Measurements from ENCODE around the gene AMZ1.
"Not testable (repeated sequence)": the region's sequence is repeated elsewhere in the genome, so short reads cannot be mapped to it uniquely, and the experiment has no call there.

Gene AMZ1

GRCh38 chr7:2737005-2737743 is 49.2 kb downstream of the AMZ1 start:
- not testable (repeated sequence) for H3K9me3 ChIP-seq (ENCODE audit: insufficient read depth, low read depth, low read length); H3K9ac ChIP-seq (ENCODE audit: low read depth, low read length); H3K4me3 ChIP-seq (ENCODE audit: low read length); H3K27ac ChIP-seq (ENCODE audit: low read length); H3K4me1 ChIP-seq (ENCODE audit: insufficient read depth, low read length); H3K27me3 ChIP-seq (ENCODE audit: insufficient read depth, low read length)
- H3K36me3 ChIP-seq (ENCODE audit: insufficient read depth, low read depth, low read length) = peaks cover 12% of the 10 kb centered on the region; the same call in 1 of the 2 replicates

GRCh38 chr7:2737771-2738540 is 50.0 kb downstream of the AMZ1 start:
- no peaks in the 10 kb centered on the region for H3K27me3 ChIP-seq (ENCODE audit: insufficient read depth, low read length)
- no peak overlapping the region for H3K4me3 ChIP-seq (ENCODE audit: low read length)
- no peaks in the 10 kb centered on the region for H3K9me3 ChIP-seq (ENCODE audit: insufficient read depth, low read depth, low read length)
- no peak overlapping the region for H3K27ac ChIP-seq (ENCODE audit: low read length)
- peaks cover 9% of the 10 kb centered on the region; the same call in 1 of the 2 replicates for H3K36me3 ChIP-seq (ENCODE audit: insufficient read depth, low read depth, low read length)
- no peak overlapping the region for H3K9ac ChIP-seq (ENCODE audit: low read depth, low read length)
- no peaks in the 10 kb centered on the region for H3K4me1 ChIP-seq (ENCODE audit: insufficient read depth, low read length)

DNA sequence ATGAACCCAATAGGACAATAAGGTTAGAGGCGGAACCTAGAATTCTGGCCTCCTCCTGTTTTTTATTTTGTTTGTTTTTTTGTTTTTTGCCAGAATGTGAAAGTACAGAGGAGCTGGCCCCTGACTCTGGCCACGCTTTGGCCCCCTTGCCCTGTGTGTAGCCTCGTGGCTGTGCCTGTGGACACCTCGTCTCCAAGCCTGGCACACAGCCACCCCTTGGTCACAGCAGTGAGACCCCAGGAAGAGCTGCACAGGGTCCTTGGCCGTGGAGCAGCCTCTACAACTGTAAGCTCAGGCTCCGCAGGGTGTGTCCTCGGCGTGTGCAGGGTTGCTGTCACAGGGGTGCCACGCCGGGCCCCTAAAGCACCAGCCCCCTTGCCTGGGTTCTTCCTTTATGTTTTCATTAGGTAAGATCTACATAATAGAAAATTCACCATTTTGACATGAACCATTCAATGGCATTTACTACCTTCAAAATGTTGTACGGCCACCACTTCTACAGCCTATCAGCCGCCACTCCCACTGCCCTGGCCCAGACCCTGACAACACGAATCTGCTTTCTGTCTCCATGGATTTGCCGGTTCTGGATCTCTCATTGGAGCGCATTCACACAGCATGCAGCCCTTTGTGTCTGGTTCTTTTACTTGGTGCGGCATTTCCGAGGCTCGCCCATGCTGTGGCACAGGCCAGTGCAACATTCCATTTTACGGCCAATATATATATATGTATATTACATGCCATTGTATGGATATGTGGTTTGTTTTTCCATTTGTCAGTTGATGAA is 51.0 kb downstream of the AMZ1 start:
- no peak overlapping the region for H3K9ac ChIP-seq (ENCODE audit: low read depth, low read length)
- peaks cover 3% of the 10 kb centered on the region; the same call in 1 of the 2 replicates for H3K9me3 ChIP-seq (ENCODE audit: insufficient read depth, low read depth, low read length)
- H3K4me1 ChIP-seq (ENCODE audit: insufficient read depth, low read length) = no peaks in the 10 kb centered on the region
- H3K27me3 ChIP-seq (ENCODE audit: insufficient read depth, low read length) = no peaks in the 10 kb centered on the region
- no peak overlapping the region for H3K4me3 ChIP-seq (ENCODE audit: low read length)
- H3K36me3 ChIP-seq (ENCODE audit: insufficient read depth, low read depth, low read length) = 0 out of 2 replicates have a peak, but pooled peaks cover 3% of the 10 kb centered on the region
- no peak overlapping the region for H3K27ac ChIP-seq (ENCODE audit: low read length)

GRCh38 chr7:2743523-2744185 is 55.7 kb downstream of the AMZ1 start:
- H3K4me3 ChIP-seq (ENCODE audit: low read length); H3K9ac ChIP-seq (ENCODE audit: low read depth, low read length); H3K27me3 ChIP-seq (ENCODE audit: insufficient read depth, low read length); H3K27ac ChIP-seq (ENCODE audit: low read length); H3K4me1 ChIP-seq (ENCODE audit: insufficient read depth, low read length); H3K9me3 ChIP-seq (ENCODE audit: insufficient read depth, low read depth, low read length); H3K36me3 ChIP-seq (ENCODE audit: insufficient read depth, low read depth, low read length): not testable (repeated sequence)

DNA sequence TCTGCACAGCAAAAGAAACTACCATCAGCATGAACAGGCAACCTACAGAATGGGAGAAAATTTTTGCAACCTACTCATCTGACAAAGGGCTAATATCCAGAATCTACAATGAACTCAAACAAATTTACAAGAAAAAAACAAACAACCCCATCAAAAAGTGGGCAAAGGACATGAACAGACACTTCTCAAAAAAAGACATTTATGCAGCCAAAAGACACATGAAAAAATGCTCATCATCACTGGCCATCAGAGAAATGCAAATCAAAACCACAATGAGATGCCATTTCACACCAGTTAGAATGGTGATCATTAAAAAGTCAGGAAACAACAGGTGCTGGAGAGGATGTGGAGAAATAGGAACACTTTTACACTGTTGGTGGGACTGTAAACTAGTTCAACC is 60.7 kb downstream of the AMZ1 start:
- H3K4me1 ChIP-seq (ENCODE audit: insufficient read depth, low read length); H3K4me3 ChIP-seq (ENCODE audit: low read length); H3K36me3 ChIP-seq (ENCODE audit: insufficient read depth, low read depth, low read length); H3K27ac ChIP-seq (ENCODE audit: low read length); H3K9ac ChIP-seq (ENCODE audit: low read depth, low read length); H3K27me3 ChIP-seq (ENCODE audit: insufficient read depth, low read length); H3K9me3 ChIP-seq (ENCODE audit: insufficient read depth, low read depth, low read length): not testable (repeated sequence)

GRCh38 chr7:2750004-2750407 is 62.0 kb downstream of the AMZ1 start:
- Histone ChIP-seq H3K27me3 (ENCODE audit: insufficient read depth, low read length) (no peaks in the 10 kb centered on the region), H3K9me3 (ENCODE audit: insufficient read depth, low read depth, low read length) (no peaks in the 10 kb centered on the region), H3K36me3 (ENCODE audit: insufficient read depth, low read depth, low read length) (no peaks in the 10 kb centered on the region), H3K4me1 (ENCODE audit: insufficient read depth, low read length) (peaks cover 9% of the 10 kb centered on the region; the same call in 1 of the 2 replicates), H3K9ac (ENCODE audit: low read depth, low read length) (no peak overlapping the region), H3K4me3 (ENCODE audit: low read length) (no peak overlapping the region), H3K27ac (ENCODE audit: low read length) (no peak overlapping the region)

GRCh38 chr7:2751086-2751485 is 63.1 kb downstream of the AMZ1 start:
- H3K9me3 ChIP-seq (ENCODE audit: insufficient read depth, low read depth, low read length) = no peaks in the 10 kb centered on the region
- peaks cover 9% of the 10 kb centered on the region; the same call in 1 of the 2 replicates for H3K4me1 ChIP-seq (ENCODE audit: insufficient read depth, low read length)
- H3K36me3 ChIP-seq (ENCODE audit: insufficient read depth, low read depth, low read length) = no peaks in the 10 kb centered on the region
- no peak overlapping the region for H3K27ac ChIP-seq (ENCODE audit: low read length)
- H3K4me3 ChIP-seq (ENCODE audit: low read length) = no peak overlapping the region
- H3K9ac ChIP-seq (ENCODE audit: low read depth, low read length) = no peak overlapping the region
- no peaks in the 10 kb centered on the region for H3K27me3 ChIP-seq (ENCODE audit: insufficient read depth, low read length)

- no peak overlapping the region for H3K27ac ChIP-seq (ENCODE audit: low read length)
- no peaks in the 10 kb centered on the region for H3K9me3 ChIP-seq (ENCODE audit: insufficient read depth, low read depth, low read length)
Measured at GRCh38 chr7:2753148-2753547, 65.1 kb downstream of the AMZ1 start.

DNA sequence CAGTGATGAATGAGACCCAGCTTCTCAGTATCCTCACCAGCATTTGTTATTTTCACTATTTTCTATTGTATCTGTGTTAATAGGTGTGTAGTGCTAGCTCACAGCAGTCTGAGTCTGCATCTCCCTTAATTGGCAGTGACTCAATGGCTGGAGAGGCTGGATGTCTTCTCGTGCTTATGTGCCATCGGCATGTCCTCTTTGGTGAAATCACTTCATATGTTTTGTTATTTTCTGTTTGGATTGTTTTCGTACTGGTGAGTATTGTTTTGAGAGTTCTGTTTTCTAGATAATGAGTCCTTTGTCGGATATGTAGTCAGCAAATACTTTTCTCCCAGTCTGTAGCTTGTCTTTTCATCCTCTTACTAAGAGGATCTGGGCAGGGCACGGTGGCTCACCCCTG is 66.1 kb downstream of the AMZ1 start:
- H3K27ac ChIP-seq (ENCODE audit: low read length) = no peak overlapping the region
- no peak overlapping the region for H3K4me3 ChIP-seq (ENCODE audit: low read length)
- H3K9me3 ChIP-seq (ENCODE audit: insufficient read depth, low read depth, low read length) = no peaks in the 10 kb centered on the region
- H3K36me3 ChIP-seq (ENCODE audit: insufficient read depth, low read depth, low read length) = no peaks in the 10 kb centered on the region
- H3K27me3 ChIP-seq (ENCODE audit: insufficient read depth, low read length) = no peaks in the 10 kb centered on the region
- H3K9ac ChIP-seq (ENCODE audit: low read depth, low read length) = no peak overlapping the region
- peaks cover 21% of the 10 kb centered on the region; the same call in 1 of the 2 replicates for H3K4me1 ChIP-seq (ENCODE audit: insufficient read depth, low read length)

More at GRCh38 chr7:2753148-2753547, 65.1 kb downstream of the AMZ1 start:
- Histone ChIP-seq H3K27me3 (ENCODE audit: insufficient read depth, low read length) (no peaks in the 10 kb centered on the region), H3K4me3 (ENCODE audit: low read length) (no peak overlapping the region), H3K9ac (ENCODE audit: low read depth, low read length) (no peak overlapping the region), H3K36me3 (ENCODE audit: insufficient read depth, low read depth, low read length) (no peaks in the 10 kb centered on the region), H3K4me1 (ENCODE audit: insufficient read depth, low read length) (peaks cover 18% of the 10 kb centered on the region; the same call in 1 of the 2 replicates)

- H3K9me3 ChIP-seq (ENCODE audit: insufficient read depth, low read depth, low read length) = no peaks in the 10 kb centered on the region
- H3K4me1 ChIP-seq (ENCODE audit: insufficient read depth, low read length) = peaks cover 21% of the 10 kb centered on the region; the same call in 1 of the 2 replicates
- H3K27ac ChIP-seq (ENCODE audit: low read length) = no peak overlapping the region
Measured at GRCh38 chr7:2754912-2755311, 66.9 kb downstream of the AMZ1 start.

GRCh38 chr7:2755531-2755930 is 67.5 kb downstream of the AMZ1 start:
- Histone ChIP-seq H3K4me1 (ENCODE audit: insufficient read depth, low read length) (peaks cover 21% of the 10 kb centered on the region; the same call in 1 of the 2 replicates), H3K36me3 (ENCODE audit: insufficient read depth, low read depth, low read length) (peaks cover 3% of the 10 kb centered on the region; the same call in 1 of the 2 replicates), H3K9ac (ENCODE audit: low read depth, low read length) (no peak overlapping the region), H3K4me3 (ENCODE audit: low read length) (no peak overlapping the region), H3K9me3 (ENCODE audit: insufficient read depth, low read depth, low read length) (no peaks in the 10 kb centered on the region), H3K27ac (ENCODE audit: low read length) (no peak overlapping the region), H3K27me3 (ENCODE audit: insufficient read depth, low read length) (no peaks in the 10 kb centered on the region)

More at GRCh38 chr7:2754912-2755311, 66.9 kb downstream of the AMZ1 start:
- peaks cover 3% of the 10 kb centered on the region; the same call in 1 of the 2 replicates for H3K36me3 ChIP-seq (ENCODE audit: insufficient read depth, low read depth, low read length)
- no peak overlapping the region for H3K4me3 ChIP-seq (ENCODE audit: low read length)
- no peaks in the 10 kb centered on the region for H3K27me3 ChIP-seq (ENCODE audit: insufficient read depth, low read length)
- H3K9ac ChIP-seq (ENCODE audit: low read depth, low read length) = no peak overlapping the region
